NCI-H2029 treated with DMSO at 0.1 percent for 48 hours (cell line): ENCODE data around the gene ATP10A.
A peak's percentile ranks its signal among the peaks of the same experiment; 100 is the strongest.

Experiments used
- DNase-seq: peaks from one replicate; lab custom pipeline; 2025; lab: John Stamatoyannopoulos, UW

ATP10A gene

GRCh38 chr15:25717457-25718168 is 145.5 kb downstream of the ATP10A start:
- DNase-seq, result no peak

- DNase-seq, result no peak
These were observed 146.0 kb downstream of the ATP10A start for GRCh38 chr15:25717127-25717456.

DNA sequence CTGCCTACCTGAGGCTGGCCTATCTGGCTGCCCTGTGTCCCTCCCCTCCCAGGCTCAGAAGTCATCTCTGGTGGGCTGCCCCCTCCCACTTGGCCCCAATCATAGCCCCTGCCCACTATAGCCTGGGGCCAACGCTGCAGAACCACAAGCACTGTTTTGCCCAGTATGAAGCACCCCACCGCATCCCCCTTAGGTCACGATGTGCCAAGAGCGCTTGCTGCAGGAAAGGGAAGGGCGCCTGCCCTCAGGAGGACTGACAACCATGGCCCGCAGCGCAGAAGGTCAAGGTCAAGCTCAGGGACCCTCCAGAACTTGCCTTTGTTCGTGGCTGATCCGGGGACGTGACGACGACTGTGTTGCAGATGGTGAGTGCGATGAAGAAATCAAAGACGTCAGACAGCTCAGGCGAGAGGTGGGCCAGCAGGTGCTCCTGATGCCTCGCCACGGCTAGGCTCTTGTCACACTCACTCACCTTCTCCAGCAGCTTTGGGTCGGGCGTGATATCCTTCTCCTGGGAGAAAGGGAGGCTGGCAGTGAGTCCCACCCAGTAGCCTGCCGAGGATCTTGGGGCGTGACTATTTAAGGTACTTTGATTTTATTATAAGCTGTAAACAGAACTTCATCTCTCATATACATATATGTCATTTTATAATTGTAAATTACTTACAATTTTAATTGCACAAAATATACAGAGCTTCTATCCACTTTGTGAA is 146.6 kb downstream of the ATP10A start:
- DNase-seq, result no peak

GRCh38 chr15:25715536-25716413 is 147.4 kb downstream of the ATP10A start:
- DNase-seq, result no peak

- DNase-seq, result no peak
These were observed 148.6 kb downstream of the ATP10A start for GRCh38 chr15:25714538-25714840.

GRCh38 chr15:25713736-25714537 is 149.2 kb downstream of the ATP10A start:
- no peak for DNase-seq

- DNase-seq, result no peak
These were observed 150.2 kb downstream of the ATP10A start for GRCh38 chr15:25712961-25713355.

DNA sequence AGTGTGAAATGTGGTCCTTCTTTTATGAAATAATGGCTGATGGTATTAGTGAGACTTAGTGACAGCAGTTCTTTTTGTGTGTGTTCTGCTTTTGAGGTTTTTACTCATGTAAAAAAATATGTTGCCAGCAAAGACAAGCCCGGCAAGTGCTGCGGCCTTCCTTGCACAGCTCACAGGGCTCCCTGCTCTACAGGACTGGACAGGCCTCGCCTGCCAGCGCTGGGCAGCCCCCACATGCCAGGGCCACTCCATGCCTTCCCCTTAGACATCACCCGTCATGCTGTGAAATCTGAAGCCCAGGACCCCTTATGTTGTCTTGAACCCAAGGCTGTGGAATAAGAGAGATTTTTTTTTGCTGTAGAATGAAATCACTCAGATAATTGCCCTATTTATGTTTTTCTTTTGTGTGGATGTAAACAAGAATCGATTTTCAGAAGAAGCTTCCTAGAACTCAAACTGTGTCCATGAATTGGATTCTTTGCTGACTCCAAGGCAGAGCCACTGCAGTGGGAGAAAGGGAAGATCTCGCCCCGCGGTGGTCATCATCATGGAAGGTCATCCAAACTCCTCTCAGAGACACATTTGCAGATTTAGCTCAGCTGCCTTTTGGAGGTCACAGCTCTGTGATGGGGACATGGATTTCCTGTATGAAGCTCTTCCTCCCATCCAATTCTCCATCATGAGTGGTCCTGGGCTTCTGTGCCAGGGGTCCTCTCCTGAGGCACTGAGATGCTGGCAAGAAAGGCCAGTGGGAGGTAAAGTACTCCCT is 150.8 kb downstream of the ATP10A start:
- DNase-seq, result no peak

DNA sequence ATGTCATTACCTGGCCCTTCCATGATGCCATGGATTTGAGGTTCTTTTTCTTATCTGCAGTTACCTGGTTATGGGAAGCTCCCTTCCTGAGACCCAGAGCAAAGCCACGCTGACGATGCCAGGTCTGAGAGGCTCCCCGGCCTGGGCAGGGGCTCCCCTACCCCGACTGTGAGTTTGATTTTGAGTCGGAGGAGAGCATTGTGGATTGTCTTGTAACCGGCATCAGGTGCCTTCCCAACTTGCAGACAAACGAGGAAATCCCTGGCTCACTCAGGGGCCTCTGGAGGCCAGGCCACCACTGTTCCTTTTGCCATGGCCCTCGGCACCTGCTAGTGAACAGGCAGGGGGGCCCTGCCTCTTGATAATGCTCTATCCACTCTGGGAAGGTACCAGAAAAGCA is 151.4 kb downstream of the ATP10A start:
- DNase-seq, result no peak

GRCh38 chr15:25711164-25711563 is 152.0 kb downstream of the ATP10A start:
- no peak for DNase-seq

DNA sequence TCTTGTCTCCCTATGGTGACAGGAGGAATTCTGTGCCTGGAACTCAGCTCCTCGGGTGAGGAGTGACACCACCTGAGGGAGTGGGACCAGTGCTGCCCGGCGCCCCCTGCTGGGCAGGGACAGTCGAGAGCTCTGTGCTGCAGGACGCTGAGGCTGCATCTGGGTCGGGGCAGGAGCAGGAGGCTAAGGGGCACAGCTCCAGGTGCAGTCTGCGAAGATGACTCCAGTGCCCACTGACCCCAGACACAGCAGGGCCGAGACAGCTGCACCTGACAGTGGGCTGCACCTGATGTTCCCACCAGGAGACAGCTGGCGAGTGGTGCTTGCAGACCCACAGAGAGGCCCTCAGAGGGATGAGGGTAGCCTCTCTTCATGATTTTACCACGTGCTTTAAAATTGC is 152.9 kb downstream of the ATP10A start:
- peak; percentile 19 for DNase-seq

DNA sequence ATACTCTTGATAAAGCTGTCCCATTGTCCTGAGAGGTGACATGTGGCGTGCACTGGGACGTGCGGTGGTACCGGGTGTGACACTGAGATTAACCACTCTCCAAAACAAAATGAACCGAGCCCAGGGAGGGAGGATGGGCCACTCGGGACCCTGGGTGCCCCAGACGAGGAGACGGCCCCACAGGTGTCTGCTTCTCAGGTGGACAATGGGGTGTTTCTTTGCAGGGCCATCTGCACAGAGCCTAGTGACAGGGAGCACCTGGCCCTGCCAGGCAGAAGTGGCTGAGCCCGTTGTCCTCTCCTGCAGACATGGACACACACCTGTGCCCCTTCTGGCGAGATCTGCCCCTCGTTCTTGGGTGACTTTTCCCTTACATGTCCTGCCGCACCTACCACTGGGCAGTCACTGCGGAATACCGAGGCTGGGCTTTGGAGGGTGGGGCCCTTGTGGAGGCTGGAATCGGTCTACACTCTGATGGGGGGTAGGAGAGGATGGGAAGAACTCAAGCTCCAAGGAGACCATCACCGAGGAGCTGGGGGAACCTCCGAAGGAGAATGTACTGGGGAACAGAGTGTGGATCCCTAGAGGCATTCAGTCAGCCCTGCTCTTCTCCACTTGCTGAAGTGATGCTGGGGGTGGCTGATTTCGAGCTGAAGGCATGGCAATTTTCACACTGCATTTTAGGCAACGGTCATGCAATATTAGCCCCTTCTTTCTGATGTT is 153.5 kb downstream of the ATP10A start:
- no peak for DNase-seq

DNA sequence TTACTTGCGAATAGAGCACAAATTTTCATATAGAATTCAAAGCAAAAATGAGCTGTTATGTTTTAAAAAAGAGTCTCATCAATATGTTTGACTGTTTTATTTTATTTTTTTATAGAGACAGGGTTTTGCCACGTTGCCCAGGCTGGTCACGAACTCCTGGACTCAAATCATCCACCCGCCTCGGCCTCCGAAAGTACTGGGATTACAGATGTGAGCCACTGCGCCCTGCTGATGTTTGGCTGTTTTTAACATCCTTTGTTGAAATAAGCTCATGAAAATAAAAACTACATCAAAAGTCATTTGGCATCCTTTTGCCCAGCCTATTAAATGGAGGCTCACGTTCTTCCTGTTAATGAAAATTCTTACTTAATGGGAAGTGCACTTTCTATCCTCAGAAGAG is 154.7 kb downstream of the ATP10A start:
- DNase-seq, result no peak

GRCh38 chr15:25707656-25708365 is 155.3 kb downstream of the ATP10A start:
- no peak for DNase-seq

GRCh38 chr15:25706176-25706955 is 156.8 kb downstream of the ATP10A start:
- no peak for DNase-seq

GRCh38 chr15:25705433-25706115 is 157.6 kb downstream of the ATP10A start:
- DNase-seq, result no peak

DNA sequence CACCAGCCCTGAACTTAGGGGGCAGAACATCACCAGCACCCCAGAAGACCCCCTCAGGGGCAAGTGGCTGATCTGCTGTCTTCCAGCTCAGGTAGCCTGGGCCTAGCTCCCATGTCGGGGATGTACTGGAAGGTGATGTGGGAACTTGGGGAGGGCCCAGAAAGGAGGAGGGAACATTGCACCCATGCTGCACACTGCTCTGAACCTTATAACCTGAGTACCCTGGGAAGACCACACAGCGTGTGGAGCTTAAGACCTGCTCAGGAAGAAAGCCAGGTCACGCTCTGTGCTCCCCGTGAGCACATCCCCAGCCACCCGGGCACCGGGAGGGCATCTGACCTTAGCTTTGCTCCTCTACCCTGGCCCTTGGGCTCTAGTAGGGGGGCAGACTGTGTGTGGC is 159.4 kb downstream of the ATP10A start:
- DNase-seq, result no peak

DNA sequence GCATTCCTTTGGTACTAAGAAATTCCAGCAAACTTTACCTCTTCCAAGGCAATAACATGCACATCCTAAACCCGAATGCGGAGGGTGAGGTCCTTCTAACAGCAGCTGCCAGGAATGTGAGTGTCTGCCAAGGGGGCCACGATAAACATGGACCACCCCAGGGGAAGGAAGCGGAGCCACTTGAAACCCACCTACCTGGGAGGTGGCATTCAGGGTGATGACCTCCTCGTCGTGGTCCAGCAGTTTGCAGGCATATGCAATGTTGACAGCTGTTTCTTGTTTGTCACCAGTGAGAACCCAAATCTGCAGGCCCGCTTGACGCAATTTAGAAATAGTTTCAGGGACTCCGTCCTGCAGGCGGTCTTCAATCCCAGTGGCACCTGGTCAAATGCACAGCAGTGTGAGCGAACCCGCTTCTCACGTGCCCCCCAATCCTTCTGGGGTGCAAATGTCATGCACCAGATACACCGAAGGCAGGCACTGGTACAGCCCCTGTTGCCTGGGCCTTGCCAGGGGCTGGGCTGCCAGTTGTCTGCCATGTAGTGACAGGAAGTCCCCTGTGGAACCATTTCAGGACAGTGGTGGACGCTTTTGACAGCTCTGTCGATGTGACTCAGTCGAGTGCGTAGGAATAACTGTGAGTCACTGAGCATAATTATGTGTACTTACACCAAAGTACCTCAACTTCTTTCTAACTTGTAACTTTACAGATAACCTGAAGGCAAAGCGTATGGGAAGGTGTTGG is 161.2 kb downstream of the ATP10A start:
- DNase-seq, result no peak
